Activated effector memory CD4-positive, alpha-beta T cell treated with anti-CD3 and anti-CD28 coated beads, Interleukin-2, amount 50 U/mL, for 16 hours (primary cell): ENCODE measurements around the gene RSRP1.
"Not testable (repeated sequence)": the region's sequence is repeated elsewhere in the genome, so short reads cannot be mapped to it uniquely, and the experiment has no call there.

ENCODE experiments used
- DNase-seq: peaks from one replicate; pipeline ENCODE4 v3.0.0-alpha.2; 2020

Gene RSRP1

GRCh38 chr1:25255706-25256577 lies 8.7 kb upstream of the RSRP1 start:
- DNase-seq: no peak

- no peak for DNase-seq
Observed at GRCh38 chr1:25253911-25254310, 6.7 kb upstream of the RSRP1 start.

- DNase-seq: no peak
Observed at GRCh38 chr1:25247829-25248754, 838 bp upstream of the RSRP1 start.

GRCh38 chr1:25246600-25247023 lies 642 bp downstream of the RSRP1 start:
- DNase-seq: peak; percentile 78

GRCh38 chr1:25245809-25246599 lies 1.2 kb downstream of the RSRP1 start:
- DNase-seq: no peak

GRCh38 chr1:25245393-25245792 lies 1.9 kb downstream of the RSRP1 start:
- no peak for DNase-seq

GRCh38 chr1:25243907-25244306 lies 3.3 kb downstream of the RSRP1 start:
- no peak for DNase-seq

GRCh38 chr1:25239681-25240541 lies 7.3 kb downstream of the RSRP1 start:
- DNase-seq: peak; percentile 95

- no peak for DNase-seq
Observed at GRCh38 chr1:25238046-25238445, 9.2 kb downstream of the RSRP1 start.

GRCh38 chr1:25236261-25236660 lies 11.0 kb downstream of the RSRP1 start:
- DNase-seq: not testable (repeated sequence)

- DNase-seq: not testable (repeated sequence)
Observed at GRCh38 chr1:25235411-25235810, 11.8 kb downstream of the RSRP1 start.

- DNase-seq: peak; percentile 82
Observed at GRCh38 chr1:25232866-25233784, 14.1 kb downstream of the RSRP1 start.

GRCh38 chr1:25232027-25232865 lies 15.0 kb downstream of the RSRP1 start, which contains the start of gene SYF2:
SYF2 (minus strand) TSS chr1:25232502; CDS start chr1:25232467, 35 bp downstream.
- peak; percentile 95 for DNase-seq

GRCh38 chr1:25223471-25223870 lies 23.8 kb downstream of the RSRP1 start:
- no peak for DNase-seq

GRCh38 chr1:25222606-25223005 lies 24.6 kb downstream of the RSRP1 start:
- no peak for DNase-seq

GRCh38 chr1:25220666-25221065 lies 26.6 kb downstream of the RSRP1 start:
- no peak for DNase-seq

- no peak for DNase-seq
Observed at GRCh38 chr1:25219661-25220251, 27.5 kb downstream of the RSRP1 start.

- DNase-seq: peak; percentile 36
Observed at GRCh38 chr1:25217598-25218232, 29.5 kb downstream of the RSRP1 start.

- peak; percentile 3 for DNase-seq
Observed at GRCh38 chr1:25217015-25217414, 30.2 kb downstream of the RSRP1 start.
